ENCODE results near the gene OR2L3.
"Not testable (repeated sequence)": the region's sequence is repeated elsewhere in the genome, so short reads cannot be mapped to it uniquely, and the experiment has no call there.

Gene OR2L3

DNA sequence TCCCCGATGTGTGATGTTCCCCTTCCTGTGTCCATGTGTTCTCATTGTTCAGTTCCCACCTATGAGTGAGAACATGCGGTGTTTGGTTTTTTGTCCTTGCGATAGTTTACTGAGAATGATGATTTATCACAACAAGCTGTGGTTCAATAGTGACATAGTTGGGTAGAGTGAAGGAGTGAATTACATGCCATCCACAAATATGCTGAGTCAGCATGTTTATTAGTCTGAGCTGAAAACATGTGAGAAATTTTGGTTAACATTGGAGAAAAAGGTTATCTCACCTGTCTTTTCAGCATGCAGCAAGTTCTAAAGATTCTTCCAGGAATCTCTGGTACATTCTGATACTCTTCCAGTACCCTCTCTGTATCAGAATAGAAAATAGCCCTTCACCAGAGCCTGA, 19.0 kb downstream of the OR2L3 start:
- TF ChIP-seq, protein P1, sequence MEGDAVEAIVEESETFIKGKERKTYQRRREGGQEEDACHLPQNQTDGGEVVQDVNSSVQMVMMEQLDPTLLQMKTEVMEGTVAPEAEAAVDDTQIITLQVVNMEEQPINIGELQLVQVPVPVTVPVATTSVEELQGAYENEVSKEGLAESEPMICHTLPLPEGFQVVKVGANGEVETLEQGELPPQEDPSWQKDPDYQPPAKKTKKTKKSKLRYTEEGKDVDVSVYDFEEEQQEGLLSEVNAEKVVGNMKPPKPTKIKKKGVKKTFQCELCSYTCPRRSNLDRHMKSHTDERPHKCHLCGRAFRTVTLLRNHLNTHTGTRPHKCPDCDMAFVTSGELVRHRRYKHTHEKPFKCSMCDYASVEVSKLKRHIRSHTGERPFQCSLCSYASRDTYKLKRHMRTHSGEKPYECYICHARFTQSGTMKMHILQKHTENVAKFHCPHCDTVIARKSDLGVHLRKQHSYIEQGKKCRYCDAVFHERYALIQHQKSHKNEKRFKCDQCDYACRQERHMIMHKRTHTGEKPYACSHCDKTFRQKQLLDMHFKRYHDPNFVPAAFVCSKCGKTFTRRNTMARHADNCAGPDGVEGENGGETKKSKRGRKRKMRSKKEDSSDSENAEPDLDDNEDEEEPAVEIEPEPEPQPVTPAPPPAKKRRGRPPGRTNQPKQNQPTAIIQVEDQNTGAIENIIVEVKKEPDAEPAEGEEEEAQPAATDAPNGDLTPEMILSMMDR (IDR thresholded peaks at IDR 0.05; ENCODE audit: extremely low read depth, insufficient read depth, missing control alignments): no peak
- in situ Hi-C loops (cut with MboI; ENCODE audit: low pct_unique_long_range_greater_than_20kb, low sequenced_read_pairs, unreplicated experiment): no loop called here
- no peak for DNase-seq (ENCODE audit: low spot score)

DNA sequence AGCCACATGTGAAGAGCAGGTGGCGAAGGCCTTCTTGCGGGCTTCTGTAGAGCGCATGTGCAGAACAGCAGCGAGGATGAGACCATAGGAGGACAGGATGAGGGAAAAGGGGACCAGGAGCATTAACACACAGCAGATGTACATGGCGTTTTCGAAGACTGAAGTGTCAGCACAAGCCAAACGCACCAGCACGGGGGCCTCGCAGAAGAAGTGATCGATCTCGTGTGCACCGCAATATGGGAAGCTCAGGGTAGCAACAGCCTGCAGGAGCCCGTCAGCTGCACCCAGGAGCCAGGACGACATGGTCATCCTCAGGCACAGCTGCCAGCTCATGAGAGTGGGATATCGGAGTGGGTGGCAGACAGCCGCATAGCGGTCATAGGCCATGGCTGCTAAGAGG, 37.2 kb downstream of the OR2L3 start:
- DNase-seq (ENCODE audit: low spot score); in situ Hi-C loops (cut with MboI; ENCODE audit: low pct_unique_long_range_greater_than_20kb, low sequenced_read_pairs, unreplicated experiment): not testable (repeated sequence)

DNA sequence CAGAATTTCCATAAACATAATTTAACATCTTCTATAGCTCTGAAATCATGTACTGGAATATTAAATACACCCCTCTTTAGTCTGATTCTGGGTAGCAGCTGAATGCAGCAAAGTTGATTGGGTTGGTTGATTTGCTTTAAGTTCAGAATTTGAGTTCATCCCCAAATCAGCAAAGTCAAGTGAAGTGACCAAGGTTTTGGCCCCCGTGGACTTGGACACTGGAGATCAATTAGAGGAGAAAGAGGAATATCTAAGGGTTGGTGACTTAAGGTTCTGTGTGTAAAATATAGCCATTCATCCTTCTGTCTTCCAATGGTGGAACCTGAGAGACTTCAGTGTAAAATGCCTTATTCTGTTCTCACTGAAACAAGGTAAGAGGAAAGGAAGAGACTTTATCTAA, 48.2 kb downstream of the OR2L3 start, which contains the start of gene OR2L13:
Gene OR2L13 (plus strand): TSS at position 301 of the 400 bp plus-strand sequence. CDS start 4,192 bp downstream, outside the sequence.
- TF ChIP-seq, protein P1 (IDR thresholded peaks at IDR 0.05; ENCODE audit: extremely low read depth, insufficient read depth, missing control alignments): no peak
- in situ Hi-C loops (cut with MboI; ENCODE audit: low pct_unique_long_range_greater_than_20kb, low sequenced_read_pairs, unreplicated experiment): no loop called here
- no peak for DNase-seq (ENCODE audit: low spot score)

DNA sequence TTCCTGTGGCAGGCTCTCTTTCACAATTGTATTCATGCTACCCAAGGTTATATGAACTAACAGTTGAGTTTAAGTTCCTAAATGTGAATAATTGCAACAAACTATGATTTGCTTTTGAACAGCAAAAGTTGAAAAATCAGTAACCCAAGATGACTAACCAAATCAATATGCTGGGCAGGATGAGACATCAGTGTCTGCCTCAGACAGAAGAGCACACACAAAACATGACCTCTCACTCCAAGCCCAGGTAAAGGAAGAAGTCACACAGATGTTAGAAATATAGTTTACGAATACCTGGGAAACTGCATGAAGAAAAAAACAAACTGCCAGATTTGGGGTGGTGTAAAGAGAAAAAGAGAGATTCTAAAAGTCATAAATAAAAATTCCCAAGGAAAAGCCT, 51.9 kb downstream of the OR2L3 start:
- no peak for DNase-seq (ENCODE audit: low spot score)
- TF ChIP-seq, protein P1 (IDR thresholded peaks at IDR 0.05; ENCODE audit: extremely low read depth, insufficient read depth, missing control alignments): no peak
- in situ Hi-C loops (cut with MboI; ENCODE audit: low pct_unique_long_range_greater_than_20kb, low sequenced_read_pairs, unreplicated experiment): no loop called here

GRCh38 chr1:248102847-248103246, 56.2 kb downstream of the OR2L3 start:
- no peak for DNase-seq (ENCODE audit: low spot score)
- TF ChIP-seq, protein P1 (IDR thresholded peaks at IDR 0.05; ENCODE audit: extremely low read depth, insufficient read depth, missing control alignments): no peak
- in situ Hi-C loops (cut with MboI; ENCODE audit: low pct_unique_long_range_greater_than_20kb, low sequenced_read_pairs, unreplicated experiment): no loop called here

DNA sequence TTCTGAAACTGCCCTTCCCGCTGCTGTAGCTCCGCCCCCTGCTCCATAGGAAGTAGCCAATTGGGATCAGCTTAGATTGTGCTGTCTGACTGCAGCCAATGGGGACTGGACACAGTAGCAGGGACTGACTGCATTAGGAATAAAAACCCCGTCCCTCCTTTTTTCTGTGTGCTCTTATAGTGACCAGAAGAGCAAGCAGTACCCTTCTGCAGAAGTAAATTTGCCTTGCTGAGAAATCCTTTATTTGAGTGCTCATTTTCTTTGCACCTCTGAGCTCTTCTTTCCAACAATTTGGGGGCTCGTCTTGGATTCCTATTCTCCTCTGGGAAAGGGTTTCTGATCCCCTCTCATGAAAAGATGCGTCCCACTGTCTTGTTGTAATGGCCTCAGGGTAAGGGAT, 64.5 kb downstream of the OR2L3 start:
- in situ Hi-C loops (cut with MboI; ENCODE audit: low pct_unique_long_range_greater_than_20kb, low sequenced_read_pairs, unreplicated experiment): no loop called here
- no peak for DNase-seq (ENCODE audit: low spot score)
- TF ChIP-seq, protein P1 (IDR thresholded peaks at IDR 0.05; ENCODE audit: extremely low read depth, insufficient read depth, missing control alignments): no peak
